ENCODE results near the gene FOXP1.

GRCh38 chr3:71360180-71360579 is 223.3 kb downstream of the FOXP1 start:
- TF ChIP-seq CTCF (IDR thresholded peaks at IDR 0.05; ENCODE audit: low read depth, low read length), result no peak
- TF ChIP-seq EZH2phosphoT487 (IDR thresholded peaks at IDR 0.05; ENCODE audit: low read depth), result no peak

All from OCI-LY3 (cell line).